HUES64 (cell line): ENCODE measurements around the gene FAH.

ENCODE experiments used
- H3K27ac ChIP-seq: 2 replicates; pipeline ENCODE4 v1.7.0; 2013; ENCODE audit warnings: low read depth, low read length, inconsistent platforms
- H3K27me3 ChIP-seq: 2 replicates; pipeline ENCODE4 v1.6.1; 2013; ENCODE audit warnings: mild to moderate bottlenecking, low read length; ENCODE audit not compliant: insufficient read depth
- H3K36me3 ChIP-seq: 2 replicates; pipeline ENCODE4 v1.6.1; 2013; ENCODE audit warnings: mild to moderate bottlenecking, low read length; ENCODE audit not compliant: insufficient read depth
- H3K4me1 ChIP-seq: 2 replicates; pipeline ENCODE4 v1.6.1; 2013; ENCODE audit warnings: mild to moderate bottlenecking, low read length, moderate library complexity; ENCODE audit not compliant: insufficient read depth
- H3K4me3 ChIP-seq: 2 replicates; pipeline ENCODE4 v1.5.1; 2013; ENCODE audit warnings: mild to moderate bottlenecking, low read length, moderate library complexity
- H3K9ac ChIP-seq: 2 replicates; pipeline ENCODE4 v1.6.1; 2013; ENCODE audit warnings: mild to moderate bottlenecking, low read depth, low read length
- H3K9me3 ChIP-seq: 2 replicates; pipeline ENCODE4 v1.6.1; 2013; ENCODE audit warnings: low read depth, low read length; ENCODE audit not compliant: insufficient read depth
- WGBS: fragments of 150-250, 120-280 bp; methylation state at CpG from one replicate; pipeline ENCODE4 v1.1.7; 2013; ENCODE audit warnings: missing lambda C conversion rate; 5-methylcytosine and 5-hydroxymethylcytosine counted together

FAH gene

DNA sequence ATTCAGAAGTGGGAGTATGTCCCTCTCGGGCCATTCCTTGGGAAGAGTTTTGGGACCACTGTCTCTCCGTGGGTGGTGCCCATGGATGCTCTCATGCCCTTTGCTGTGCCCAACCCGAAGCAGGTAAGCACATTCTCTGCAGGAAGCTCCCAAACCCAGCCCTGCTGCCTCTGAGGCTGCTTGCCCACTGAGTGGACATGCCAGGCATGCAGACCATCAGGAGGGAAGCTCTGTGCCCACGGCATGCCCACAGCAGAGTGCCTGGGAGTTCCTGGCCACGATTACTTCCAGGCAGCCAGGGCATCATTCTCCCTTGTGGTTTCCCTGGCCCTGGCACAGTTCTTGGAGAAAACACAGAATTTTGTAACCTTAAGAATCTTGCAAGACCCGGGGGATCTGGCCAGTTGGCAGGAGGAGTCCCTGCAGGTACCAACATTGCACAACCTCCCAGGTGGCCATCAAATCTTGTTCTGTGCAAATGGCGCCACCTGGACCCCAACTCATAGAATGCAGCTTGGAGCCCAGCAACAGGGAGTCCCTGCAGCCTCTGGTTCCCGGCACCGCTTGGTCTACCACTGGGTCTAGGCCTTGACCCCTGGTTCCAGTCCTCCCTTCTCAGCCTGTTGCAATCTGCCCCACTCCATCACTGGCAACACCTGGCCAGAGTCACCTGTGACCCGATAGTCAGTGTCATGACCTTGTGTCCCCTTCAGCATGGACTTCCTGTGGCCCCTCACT, 20.4 kb downstream of the FAH start:
- peaks cover 4% of the 10 kb centered on the region; the same call in 1 of the 2 replicates for H3K36me3 ChIP-seq
- H3K9ac ChIP-seq = no peak overlapping the region
- H3K4me3 ChIP-seq = no peak overlapping the region
- H3K27ac ChIP-seq = no peak overlapping the region
- H3K9me3 ChIP-seq = no peaks in the 10 kb centered on the region
- H3K4me1 ChIP-seq = no peaks in the 10 kb centered on the region
- no peaks in the 10 kb centered on the region for H3K27me3 ChIP-seq
- 71% methylated on average over 10 of the region's 10 CpGs for WGBS

DNA sequence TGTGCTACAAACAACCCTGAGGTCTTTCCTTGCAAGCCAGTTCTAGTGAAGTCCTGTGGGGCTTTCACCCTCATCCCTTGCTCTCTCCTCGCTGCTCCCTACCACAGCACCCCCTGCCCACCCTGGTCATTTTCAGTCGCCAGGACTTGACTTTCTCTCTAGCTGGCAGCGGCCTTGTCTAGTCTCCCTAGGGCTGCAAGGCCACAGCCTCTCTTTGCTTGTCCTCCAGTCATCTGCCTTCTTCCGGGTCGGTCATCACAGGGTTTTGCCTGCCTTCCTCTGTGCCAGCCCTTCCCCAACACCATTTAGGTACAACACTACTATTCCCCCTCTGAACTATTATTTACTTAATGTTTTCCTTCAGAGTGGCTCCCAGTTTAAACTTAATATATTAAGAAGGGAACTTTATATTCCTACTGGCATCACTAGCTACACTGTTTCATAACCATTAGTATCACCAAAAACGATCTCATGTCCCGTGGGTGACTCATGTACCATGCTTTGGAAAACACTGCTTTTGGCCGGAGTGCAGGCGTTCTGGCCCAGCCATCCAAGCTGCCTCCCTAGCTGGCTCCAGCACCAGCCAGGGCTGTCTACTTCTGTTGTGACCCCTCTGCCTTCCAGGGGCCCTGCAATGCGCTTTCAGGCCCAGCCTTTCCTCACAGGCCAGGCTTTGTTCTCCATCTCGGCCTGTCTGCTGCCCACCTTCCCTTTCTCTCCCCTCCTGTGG, 21.4 kb downstream of the FAH start:
- no peaks in the 10 kb centered on the region for H3K9me3 ChIP-seq
- no peaks in the 10 kb centered on the region for H3K36me3 ChIP-seq
- no peak overlapping the region for H3K4me3 ChIP-seq
- H3K27me3 ChIP-seq = no peaks in the 10 kb centered on the region
- H3K27ac ChIP-seq = no peak overlapping the region
- no peaks in the 10 kb centered on the region for H3K4me1 ChIP-seq
- WGBS = 92% methylated on average over 11 of the region's 11 CpGs
- H3K9ac ChIP-seq = no peak overlapping the region

DNA sequence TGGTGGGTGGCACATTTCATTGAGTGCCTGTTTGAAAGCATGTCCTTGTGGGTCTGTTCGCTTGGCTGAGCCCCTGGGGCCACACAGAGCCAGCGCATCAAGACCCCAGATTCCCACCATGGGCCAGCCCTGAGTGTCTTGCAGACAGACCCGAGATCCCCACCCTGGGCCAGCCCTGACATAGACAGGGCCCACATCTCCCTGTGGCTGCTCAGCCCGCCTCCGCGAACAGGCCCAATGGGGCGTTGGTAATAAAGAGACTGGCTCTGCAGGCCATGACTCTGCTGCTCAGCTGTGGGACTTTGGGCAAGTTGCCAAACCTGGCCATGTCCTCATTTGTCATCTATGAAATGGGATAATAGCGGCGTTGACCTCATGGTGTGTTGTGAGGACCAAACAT, 22.6 kb downstream of the FAH start:
- H3K9me3 ChIP-seq = no peaks in the 10 kb centered on the region
- H3K9ac ChIP-seq = no peak overlapping the region
- H3K27ac ChIP-seq = no peak overlapping the region
- no peaks in the 10 kb centered on the region for H3K27me3 ChIP-seq
- H3K4me1 ChIP-seq = no peaks in the 10 kb centered on the region
- H3K36me3 ChIP-seq = no peaks in the 10 kb centered on the region
- whole genome bisulfite sequencing = 94% methylated on average over 9 of the region's 9 CpGs
- no peak overlapping the region for H3K4me3 ChIP-seq

DNA sequence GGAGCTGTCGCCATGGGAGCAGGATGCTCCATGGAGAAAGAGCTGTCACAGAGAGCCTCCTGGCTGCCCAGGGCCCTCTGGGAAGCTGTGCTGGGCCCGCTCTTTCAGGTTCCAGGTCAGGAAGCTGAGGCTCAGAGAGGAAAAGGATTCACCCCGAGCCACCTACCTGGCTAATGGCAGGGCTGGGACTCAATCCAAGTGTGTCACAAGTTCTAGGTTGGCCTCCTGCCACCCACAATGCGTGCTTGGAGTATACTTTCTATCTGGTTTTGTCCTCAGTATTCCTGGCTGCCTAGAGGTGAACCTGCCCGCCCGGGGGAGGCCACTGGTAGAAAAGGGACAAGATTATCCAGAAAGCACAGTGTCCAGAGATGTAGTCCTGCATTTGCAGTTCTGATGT, 23.6 kb downstream of the FAH start:
- Histone ChIP-seq H3K27me3 (no peaks in the 10 kb centered on the region), H3K36me3 (no peaks in the 10 kb centered on the region), H3K4me1 (no peaks in the 10 kb centered on the region), H3K9me3 (no peaks in the 10 kb centered on the region), H3K4me3 (no peak overlapping the region), H3K27ac (no peak overlapping the region), H3K9ac (no peak overlapping the region)
- WGBS = 86% methylated on average over 6 of the region's 6 CpGs

DNA sequence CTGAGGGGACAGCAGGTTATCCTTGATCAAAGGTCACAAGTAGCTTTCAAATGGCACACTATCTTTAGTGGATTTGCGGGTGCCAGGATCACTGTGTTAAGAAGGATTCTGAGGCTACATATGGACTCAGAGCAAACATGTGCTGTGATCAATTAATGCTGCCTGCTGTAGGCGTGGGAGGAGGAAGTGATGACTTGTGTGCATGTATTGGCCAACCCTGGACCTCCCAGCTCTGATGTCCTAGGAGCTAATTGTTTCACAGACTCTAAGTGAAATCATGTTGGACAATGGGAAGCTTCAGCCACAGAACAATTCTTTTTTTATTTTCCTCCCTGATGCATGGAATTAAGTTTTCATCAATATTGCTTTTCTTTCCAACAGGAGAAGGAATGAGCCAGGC, 24.4 kb downstream of the FAH start:
- 95% methylated on average over 2 of the region's 2 CpGs for WGBS
- no peaks in the 10 kb centered on the region for H3K4me1 ChIP-seq
- H3K4me3 ChIP-seq = no peak overlapping the region
- no peak overlapping the region for H3K27ac ChIP-seq
- H3K9ac ChIP-seq = no peak overlapping the region
- H3K27me3 ChIP-seq = no peaks in the 10 kb centered on the region
- H3K36me3 ChIP-seq = 0 out of 2 replicates have a peak, but pooled peaks cover 4% of the 10 kb centered on the region
- H3K9me3 ChIP-seq = no peaks in the 10 kb centered on the region

DNA sequence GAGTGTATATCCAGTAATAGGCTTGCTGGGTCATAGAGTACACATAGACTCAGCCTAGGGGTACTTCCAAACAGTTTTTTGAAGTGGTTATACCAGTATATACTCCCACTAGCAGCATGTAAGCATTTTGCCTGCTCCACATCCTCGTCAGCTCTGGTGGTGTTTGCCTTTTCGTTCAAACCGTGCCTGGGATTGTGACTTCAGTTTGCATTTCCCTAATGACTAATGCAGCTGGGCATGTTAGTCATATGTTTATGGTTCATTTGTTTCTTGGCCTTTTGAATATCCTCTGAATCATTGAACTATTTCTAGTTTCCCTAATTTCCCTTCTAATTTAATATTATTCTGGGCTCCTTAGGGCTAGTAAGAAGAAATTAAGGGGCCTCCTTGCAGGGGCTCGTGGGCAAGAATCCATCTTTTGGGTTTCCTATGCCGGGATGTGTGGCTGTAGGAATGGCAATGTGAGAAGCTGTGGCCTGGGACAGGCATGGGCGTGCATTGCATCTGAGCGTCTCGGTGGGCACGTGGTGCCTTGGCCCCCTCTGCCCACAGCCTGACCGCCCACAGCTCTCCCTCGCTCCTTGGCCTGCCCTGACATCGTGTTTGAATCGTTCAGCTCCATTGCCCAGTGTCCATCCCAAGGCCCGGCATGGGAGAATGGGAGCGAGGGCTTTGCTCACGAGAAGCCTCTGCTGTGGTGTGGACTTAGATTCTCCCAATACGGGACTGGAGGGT, 26.4 kb downstream of the FAH start:
- 91% methylated on average over 17 of the region's 17 CpGs for WGBS
- no peaks in the 10 kb centered on the region for H3K4me1 ChIP-seq
- no peak overlapping the region for H3K27ac ChIP-seq
- no peaks in the 10 kb centered on the region for H3K27me3 ChIP-seq
- H3K36me3 ChIP-seq = 0 out of 2 replicates have a peak, but pooled peaks cover 5% of the 10 kb centered on the region
- no peaks in the 10 kb centered on the region for H3K9me3 ChIP-seq
- no peak overlapping the region for H3K4me3 ChIP-seq
- no peak overlapping the region for H3K9ac ChIP-seq

DNA sequence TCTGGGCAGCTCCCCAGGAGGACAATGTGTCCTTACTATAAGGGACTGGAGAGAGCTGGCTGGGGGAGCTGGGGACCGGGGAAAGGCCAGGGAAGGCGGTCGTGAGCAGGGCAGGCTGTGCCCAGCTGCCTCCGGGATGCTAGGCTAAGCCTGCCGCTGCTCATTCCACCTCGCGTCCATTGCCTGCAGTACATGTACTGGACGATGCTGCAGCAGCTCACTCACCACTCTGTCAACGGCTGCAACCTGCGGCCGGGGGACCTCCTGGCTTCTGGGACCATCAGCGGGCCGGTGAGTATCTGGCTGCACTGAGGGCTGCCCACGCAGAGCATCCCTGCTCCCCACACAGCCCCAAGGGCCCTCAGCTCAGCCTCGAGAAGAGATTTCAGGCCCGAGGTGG, 27.1 kb downstream of the FAH start:
- 87% methylated on average over 16 of the region's 16 CpGs for WGBS
- 0 out of 2 replicates have a peak, but pooled peaks cover 5% of the 10 kb centered on the region for H3K36me3 ChIP-seq

DNA sequence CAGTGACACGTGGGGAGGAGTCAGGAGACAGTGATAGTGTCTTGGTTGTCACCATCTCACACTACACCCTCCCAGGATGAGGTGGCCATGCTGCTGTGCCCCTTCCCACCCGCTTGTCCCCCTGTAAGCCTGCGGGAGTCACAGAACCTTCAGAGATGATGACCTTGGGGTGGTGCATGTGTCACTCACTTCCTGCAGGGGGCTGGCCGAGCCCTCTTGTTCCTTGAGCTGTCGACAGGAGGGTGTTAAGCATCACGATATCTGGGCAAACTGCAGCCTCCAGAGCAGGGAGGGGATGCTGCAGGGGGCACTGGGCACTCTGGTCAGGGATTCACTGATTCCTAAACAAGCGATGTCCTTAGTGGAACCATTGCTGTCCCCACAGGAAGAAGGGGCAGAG, 27.7 kb downstream of the FAH start:
- 86% methylated on average over 7 of the region's 7 CpGs for WGBS
- Histone ChIP-seq H3K4me1 (no peaks in the 10 kb centered on the region), H3K4me3 (no peak overlapping the region), H3K9ac (no peak overlapping the region), H3K27ac (no peak overlapping the region), H3K27me3 (no peaks in the 10 kb centered on the region), H3K9me3 (no peaks in the 10 kb centered on the region), H3K36me3 (0 out of 2 replicates have a peak, but pooled peaks cover 5% of the 10 kb centered on the region)

More for the DNA sequence above, 27.1 kb downstream of the FAH start:
- Histone ChIP-seq H3K27ac (no peak overlapping the region), H3K27me3 (no peaks in the 10 kb centered on the region), H3K4me3 (no peak overlapping the region), H3K9me3 (no peaks in the 10 kb centered on the region), H3K4me1 (no peaks in the 10 kb centered on the region), H3K9ac (no peak overlapping the region)

DNA sequence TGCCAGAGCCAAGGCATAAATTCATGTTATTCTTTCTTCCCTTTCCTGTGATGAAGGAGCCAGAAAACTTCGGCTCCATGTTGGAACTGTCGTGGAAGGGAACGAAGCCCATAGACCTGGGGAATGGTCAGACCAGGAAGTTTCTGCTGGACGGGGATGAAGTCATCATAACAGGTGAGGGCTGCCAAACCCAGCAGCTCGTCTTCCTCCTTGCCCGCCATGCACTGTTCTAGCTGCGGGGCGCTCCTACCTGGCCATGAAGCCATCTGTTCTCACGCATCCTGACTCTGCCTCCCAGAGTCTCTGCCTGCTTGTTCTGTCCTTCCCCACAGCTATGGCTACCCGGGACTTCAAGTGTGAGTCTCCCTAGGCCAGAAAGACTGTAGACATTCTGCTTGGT, 28.2 kb downstream of the FAH start:
- Histone ChIP-seq H3K27me3 (no peaks in the 10 kb centered on the region), H3K9ac (no peak overlapping the region), H3K27ac (no peak overlapping the region), H3K4me3 (no peak overlapping the region), H3K36me3 (peaks cover 6% of the 10 kb centered on the region; the same call in 1 of the 2 replicates), H3K4me1 (no peaks in the 10 kb centered on the region), H3K9me3 (no peaks in the 10 kb centered on the region)
- WGBS = 92% methylated on average over 10 of the region's 10 CpGs

DNA sequence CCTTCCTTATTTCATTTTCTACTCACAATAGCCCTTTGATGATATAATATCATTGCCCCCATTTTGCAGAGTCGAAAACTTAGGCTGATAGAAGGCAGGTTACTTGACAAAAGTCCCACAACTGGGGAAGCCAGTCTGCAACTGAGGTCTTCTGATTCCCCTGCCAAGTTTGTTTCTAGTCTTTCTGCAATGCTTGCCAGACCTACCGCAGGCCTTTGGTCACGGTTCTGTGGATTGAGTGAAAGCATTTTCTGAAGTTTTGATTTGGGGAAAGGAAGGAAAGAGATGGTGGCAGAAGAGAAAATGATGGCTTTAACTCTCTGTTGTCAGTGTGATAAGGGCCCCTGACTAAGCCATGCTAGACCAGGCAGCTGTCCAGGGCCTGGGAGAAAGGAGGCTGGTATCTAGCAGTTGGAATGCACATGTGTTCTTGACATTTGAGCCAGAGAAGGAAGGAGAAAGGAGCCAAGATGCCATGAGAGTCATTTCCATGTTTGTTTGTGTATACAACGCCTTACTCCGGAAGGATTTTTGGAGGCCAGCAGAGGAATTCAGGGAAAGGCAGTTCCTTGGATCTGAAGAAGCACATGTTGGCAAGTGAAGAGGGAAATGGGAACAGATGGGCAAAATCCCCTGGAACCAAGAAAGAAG, 29.9 kb downstream of the FAH start:
- H3K36me3 ChIP-seq = peaks cover 18% of the 10 kb centered on the region; the same call in 1 of the 2 replicates
- peaks cover under 1% of the 10 kb centered on the region; the same call in 1 of the 2 replicates for H3K4me1 ChIP-seq
- no peaks in the 10 kb centered on the region for H3K9me3 ChIP-seq
- WGBS = 95% methylated on average over 5 of the region's 5 CpGs
- no peak overlapping the region for H3K4me3 ChIP-seq
- H3K27ac ChIP-seq = no peak overlapping the region
- no peaks in the 10 kb centered on the region for H3K27me3 ChIP-seq
- no peak overlapping the region for H3K9ac ChIP-seq
